HG03378 (cell line): ENCODE results near the gene NUP98.
"Not testable (repeated sequence)": the region's sequence is repeated elsewhere in the genome, so short reads cannot be mapped to it uniquely, and the experiment has no call there.

Experiments used
- ATAC-seq: cut with Tn5 transposase; IDR thresholded peaks from one replicate; pipeline ENCODE4 v1.9.1; 2021; ENCODE audit warnings: mild to moderate bottlenecking, moderate library complexity; ENCODE audit not compliant: unreplicated experiment

The NUP98 gene

DNA sequence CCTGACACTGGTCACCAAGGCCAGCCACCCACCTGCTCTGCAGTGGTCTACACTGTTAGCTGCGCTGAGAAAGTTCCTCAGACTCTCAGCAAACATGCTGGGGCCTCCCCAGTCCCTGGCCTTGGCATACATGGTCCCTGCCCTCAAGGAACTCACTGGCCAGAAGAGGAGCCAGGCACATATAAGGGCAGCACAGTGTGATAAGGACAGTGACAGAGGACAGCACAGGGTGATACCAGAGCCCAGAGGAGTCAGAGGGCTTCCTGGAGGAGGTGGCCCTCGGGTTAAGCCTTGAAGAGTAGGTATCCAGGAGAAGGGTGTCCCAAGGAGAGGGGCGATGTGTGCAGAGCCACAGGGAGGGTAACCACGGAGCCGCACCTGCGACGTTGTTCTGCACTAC, 151.8 kb downstream of the NUP98 start:
- ATAC-seq: no peak

DNA sequence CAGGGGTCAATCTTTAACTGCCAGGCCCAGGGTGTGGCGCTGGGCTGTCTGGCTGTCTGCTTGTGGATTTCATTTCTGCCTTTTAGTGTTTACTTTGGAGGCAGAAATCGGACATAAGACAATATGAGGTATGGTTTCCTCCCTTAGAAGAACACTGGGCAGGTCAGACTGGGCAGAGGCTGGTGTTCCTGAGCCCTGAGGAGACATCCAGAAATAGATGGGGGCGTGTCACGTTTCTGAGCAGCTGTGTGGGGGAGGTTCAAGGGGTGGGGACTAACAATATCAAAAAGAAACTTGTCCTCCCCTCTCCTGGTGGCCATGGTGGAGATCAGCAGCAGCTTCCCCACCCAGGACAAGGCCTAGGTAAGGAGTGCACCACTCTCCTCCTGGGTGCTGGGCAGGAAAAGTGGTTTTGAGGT, 152.5 kb downstream of the NUP98 start, which contains the start of gene ART1:
ART1 (plus strand) TSS at position 312 of the 419 bp plus-strand sequence. CDS start 14,086 bp downstream, outside the sequence.
- no peak for ATAC-seq

DNA sequence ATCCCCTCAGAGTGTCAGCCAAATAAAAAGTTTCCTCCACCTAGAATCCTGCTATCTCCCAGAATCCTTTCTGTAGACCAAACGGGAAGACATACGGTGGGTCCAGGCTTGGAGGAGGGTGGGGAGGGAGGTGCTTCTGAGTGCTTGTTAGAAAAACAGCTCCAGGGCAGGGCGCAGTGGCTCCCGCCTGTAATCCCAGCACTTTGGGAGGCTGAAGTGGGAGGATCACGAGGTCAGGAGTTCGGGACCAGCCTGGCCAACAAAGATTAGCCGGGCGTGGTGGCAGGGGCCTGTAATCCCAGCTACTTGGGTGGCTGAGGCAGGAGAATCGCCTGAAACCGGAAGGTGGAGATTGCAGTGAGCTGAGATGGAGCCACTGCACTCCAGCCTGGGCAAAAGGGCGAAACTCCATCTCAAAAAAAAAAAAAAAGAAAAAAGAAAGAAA, 154.2 kb downstream of the NUP98 start:
- not testable (repeated sequence) for ATAC-seq

GRCh38 chr11:3642071-3642951, 155.0 kb downstream of the NUP98 start:
- ATAC-seq: no peak

DNA sequence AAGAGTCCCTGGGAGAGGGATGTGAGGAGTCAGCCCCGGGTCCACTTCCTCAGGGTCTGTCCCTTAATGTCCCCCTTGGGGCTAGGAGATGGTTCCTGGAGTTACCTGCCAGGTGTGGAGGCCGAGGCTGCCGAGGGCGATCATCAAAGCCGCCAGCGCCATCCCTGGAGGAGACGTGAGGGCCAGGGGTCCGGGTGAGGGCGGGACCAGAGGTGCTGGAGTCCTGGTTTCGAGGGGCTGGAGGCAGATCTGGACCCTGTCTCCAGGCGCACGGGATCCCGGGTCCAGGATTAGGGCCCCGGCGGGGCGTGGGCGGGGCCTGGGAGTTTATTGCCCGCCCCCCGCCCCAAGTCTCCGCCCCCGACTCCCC, 155.7 kb downstream of the NUP98 start, which contains the start of gene ART5:
ART5 (minus strand) TSS at position 292 of the 370 bp plus-strand sequence; CDS start at position 162, 130 bp downstream.
- ATAC-seq: no peak

DNA sequence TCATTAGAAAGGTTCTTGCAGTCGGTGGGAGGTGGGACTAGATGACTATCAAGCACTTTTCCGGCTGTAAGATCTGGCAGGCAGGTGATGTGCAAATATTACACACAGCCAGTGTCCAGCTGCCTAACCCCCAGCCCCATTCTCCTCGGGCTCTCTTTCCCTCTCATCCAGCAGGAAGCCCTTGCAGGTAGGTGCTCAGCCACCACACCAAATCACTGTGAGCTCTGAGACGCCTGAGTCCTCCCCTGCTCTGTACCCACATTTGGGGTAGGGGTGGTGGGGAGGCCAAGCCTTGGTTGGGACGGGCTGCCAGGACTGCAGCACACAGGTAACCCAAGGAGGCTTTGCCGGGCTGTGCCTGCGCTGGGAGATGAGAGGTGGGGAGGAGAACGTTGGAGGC, 156.2 kb downstream of the NUP98 start:
- no peak for ATAC-seq

DNA sequence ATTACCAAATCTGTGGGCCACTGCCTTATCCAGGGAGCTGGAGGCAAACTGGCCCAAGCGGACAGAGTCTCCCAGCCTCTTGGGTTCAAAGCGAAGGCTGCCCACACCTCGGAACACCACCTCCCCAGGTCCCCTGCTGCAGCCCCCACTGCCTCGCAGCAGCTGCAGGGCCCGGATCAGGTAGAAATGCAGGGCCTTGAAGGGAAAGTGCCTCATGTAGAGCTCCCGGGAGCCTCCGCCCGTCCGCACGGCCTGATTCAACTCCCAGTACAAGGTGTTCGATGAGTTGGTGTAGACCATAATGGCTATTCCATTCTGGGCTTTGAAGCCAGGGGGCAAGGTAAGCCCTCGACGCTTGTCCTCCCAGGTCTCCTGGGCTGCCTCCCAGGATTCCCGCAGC, 157.5 kb downstream of the NUP98 start:
- ATAC-seq: no peak

GRCh38 chr11:3638513-3638912, 158.8 kb downstream of the NUP98 start:
- no peak for ATAC-seq

DNA sequence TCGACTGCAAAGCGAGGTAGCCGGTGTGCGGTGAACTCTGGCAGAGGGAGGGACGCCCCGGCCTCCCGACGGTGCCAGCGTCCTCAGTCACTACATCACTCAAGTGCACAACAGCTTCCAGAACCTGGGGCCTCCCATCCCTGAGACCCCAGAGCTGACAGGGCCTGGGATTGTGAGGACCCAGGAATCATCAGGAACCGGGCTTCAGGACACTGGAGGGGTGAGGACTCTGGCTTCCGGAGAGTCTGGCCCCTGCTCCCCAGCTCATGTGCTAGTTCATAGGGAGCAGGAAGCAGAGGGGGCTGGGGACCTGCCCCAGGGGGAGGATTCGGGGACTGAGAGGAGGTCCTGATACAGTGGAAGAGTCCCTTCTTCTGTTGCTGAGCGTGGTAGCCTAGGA, 160.2 kb downstream of the NUP98 start:
- no peak for ATAC-seq

DNA sequence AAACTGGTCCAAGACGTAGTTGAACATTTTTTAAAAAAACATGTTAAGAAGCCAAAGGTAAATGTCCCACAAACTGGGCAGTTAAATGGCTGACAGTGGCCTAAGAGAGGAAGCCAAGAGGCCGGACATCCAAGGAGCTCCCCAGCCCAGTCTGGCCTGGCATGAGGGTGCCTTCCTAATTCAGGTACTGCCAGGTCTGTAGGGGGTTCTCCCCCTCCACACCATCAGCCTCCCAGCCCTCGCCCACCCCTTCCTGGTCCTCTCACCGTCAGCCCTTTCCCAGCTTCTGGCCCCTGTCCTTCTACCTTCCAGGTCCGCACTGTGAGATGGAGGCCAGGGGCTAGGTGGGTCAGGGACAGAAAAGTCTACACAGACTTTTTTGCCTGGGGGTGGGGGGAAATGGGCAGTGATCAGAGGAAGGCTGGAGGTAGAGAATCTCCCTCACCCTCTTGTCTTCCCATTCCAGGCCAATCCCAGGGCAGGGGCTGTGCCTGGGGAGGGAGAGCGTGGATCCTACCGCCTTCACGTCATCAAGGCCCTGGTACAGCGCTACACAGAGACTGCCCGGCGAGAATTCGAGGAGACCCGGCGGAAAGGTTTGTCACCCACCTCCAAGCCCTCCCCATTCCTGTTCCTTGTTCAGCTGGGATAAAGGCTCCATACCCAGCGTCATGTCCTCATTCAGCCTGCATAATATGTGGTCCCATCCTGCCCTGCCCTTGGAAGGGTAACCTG, 161.5 kb downstream of the NUP98 start:
- ATAC-seq: no peak

DNA sequence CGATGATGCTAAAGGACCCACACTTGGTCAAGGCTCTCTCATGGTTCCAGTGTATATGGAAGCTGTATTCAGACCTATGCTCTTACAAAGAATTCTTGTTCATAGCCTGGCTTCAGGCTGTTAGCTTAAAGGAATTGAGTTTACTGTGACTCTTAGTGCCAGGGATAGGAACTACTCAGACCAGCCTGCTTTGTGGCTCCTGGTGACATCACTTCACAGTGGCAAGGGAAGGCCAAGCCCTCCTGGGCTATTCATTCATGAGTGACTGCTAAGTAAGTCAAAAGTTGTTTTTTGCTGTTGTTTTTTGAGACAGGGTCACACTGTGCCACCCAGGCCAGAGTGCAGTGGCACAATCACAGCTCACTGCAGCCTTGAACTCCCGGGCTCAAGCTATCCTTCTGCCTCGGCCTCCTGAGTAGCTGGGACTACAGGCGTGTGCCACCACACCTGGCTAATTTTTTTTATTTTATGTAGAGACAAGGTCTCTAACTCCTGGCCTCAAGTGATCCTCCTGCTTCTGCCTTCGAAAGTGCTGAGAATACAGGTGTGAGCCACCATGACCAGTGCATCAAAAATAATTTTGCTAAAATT, 165.2 kb downstream of the NUP98 start:
- no peak for ATAC-seq

GRCh38 chr11:3631331-3631730, 166.0 kb downstream of the NUP98 start:
- no peak for ATAC-seq

DNA sequence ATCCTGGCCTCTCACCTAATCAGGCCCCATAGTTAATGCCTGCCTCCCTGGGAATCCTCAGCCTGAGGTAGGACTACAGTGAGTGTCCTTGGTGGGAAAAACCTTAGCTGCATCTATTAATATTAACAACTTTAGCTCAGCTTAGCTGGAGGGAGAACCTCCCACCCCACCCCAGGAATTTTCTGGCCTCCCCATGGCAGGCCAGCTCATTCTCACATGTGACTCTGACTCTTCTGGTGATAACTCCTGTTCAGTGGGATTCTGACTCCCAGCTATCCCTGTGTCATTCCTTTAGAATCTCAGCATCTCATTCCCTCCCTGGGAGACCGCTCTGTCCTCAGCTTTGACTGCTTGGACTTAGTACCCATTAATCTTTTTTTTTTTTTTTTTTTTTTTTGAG, 170.1 kb downstream of the NUP98 start:
- no peak for ATAC-seq

DNA sequence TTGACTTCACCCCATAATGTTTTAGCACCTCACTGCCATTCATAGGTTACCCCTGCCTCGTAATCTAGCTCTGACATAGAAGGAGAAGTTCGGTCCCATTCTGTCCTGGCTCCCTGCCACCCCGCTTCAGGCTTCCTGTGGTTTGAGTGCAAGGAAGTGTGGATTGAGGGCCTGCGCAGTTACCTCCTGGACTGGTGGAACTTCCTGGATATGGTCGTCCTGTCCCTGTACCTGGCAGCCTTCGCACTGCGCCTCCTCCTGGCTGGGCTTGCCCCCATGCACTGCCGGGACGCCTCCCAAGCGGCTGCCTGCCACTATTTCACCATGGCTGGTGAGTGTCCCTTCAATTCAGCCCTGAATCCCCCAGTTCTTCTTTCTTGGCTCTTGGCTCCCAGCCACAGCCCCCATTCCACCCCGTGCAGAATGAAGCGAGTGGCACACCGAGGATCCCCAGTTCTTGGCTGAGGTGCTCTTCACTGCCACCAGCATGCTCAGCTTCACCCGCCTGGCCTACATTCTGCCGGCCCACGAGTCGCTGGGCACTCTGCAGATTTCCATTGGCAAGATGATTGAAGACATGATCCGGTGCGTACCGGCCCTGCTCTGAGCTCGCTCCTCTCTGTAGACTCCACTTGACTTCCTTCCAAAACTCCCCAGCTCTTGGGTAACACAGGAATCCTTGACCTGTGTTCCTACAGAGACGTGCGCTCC, 170.9 kb downstream of the NUP98 start:
- ATAC-seq: no peak
